IgD-negative memory B cell (primary cell): ENCODE measurements around the gene PRXL2B. TPM values are rescaled to one million over a fixed set of nuclear protein-coding genes. Genes with fewer than 3 reads are reported as not detected.

Source experiments
- H3K27ac Mint-ChIP-seq, 3 donors: one replicate each; pipeline ENCODE4 v1.8.0; 2020 to 2022; ENCODE audit warnings: mild to moderate bottlenecking in 3 of 3, mixed read lengths in 3 of 3, moderate library complexity in 1 of 3
- H3K27me3 Mint-ChIP-seq: one replicate; pipeline ENCODE4 v1.8.0; 2021; ENCODE audit warnings: mixed read lengths
- H3K36me3 Mint-ChIP-seq: one replicate; pipeline ENCODE4 v1.8.0; 2020; ENCODE audit warnings: mild to moderate bottlenecking, mixed read lengths
- H3K4me1 Mint-ChIP-seq, 3 donors: one replicate each; pipeline ENCODE4 v1.8.0; 2020 to 2022; ENCODE audit warnings: mixed read lengths in 3 of 3, mild to moderate bottlenecking in 1 of 3
- H3K4me3 Mint-ChIP-seq, 4 donors: one replicate each; pipeline ENCODE4 v1.8.0; 2020 to 2022; ENCODE audit warnings: mild to moderate bottlenecking in 4 of 4, mixed read lengths in 4 of 4, moderate library complexity in 3 of 4
- H3K9me3 Mint-ChIP-seq, 3 donors: one replicate each; pipeline ENCODE4 v1.8.0; 2020 to 2021; ENCODE audit warnings: mixed read lengths in 3 of 3, mild to moderate bottlenecking in 1 of 3
- polyA plus RNA-seq: library from polyadenylated mRNA; unstranded; fragments of 300-500 nt; fragmentation: Illumina TruSeq; gene quantifications from one replicate; pipeline ENCODE4 v1.2.3, GENCODE V29; 2021

The PRXL2B gene
- polyA plus RNA-seq, 1 donor from 2014 or later, result 20.3 TPM

DNA sequence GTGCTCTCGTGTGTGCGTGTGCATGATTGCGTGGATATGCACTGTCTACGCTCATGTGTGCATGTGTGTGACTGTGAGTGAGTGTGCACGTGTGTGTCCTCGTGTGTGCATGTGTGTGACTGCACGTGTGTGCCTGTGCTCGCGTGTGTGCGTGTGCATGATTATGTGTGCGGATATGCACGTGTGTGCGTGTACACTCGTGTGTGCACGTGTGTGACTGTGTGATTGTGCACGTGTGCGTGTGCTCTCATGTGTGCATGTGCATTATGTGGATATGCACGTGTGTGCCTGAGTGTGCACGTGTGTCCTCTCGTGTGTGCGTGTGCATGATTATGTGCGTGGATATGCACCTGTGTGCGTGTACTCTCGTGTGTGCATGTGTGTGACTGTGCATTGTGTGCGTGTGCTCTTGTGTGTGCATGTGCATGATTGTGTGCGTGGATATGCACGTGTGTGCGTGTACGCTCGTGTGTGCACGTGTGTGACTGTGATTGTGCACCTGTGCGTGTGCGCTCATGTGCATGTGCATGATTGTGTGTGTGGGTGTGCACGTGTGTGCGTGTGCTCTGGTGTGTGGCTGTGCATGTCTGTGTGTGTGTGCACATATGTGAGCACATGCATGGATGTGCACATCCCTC lies 44.0 kb downstream of the PRXL2B start:
- Mint-ChIP-seq H3K27me3 (peaks cover 12% of the 10 kb centered on the region), H3K4me3 (no peak overlapping the region), H3K9me3 (peaks cover 0 to 7% (median 0%) of the 10 kb centered on the region in 3 donors), H3K27ac (no peak overlapping the region), H3K36me3 (no peaks in the 10 kb centered on the region), H3K4me1 (peaks cover 0 to 6% (median 4%) of the 10 kb centered on the region in 3 donors)

DNA sequence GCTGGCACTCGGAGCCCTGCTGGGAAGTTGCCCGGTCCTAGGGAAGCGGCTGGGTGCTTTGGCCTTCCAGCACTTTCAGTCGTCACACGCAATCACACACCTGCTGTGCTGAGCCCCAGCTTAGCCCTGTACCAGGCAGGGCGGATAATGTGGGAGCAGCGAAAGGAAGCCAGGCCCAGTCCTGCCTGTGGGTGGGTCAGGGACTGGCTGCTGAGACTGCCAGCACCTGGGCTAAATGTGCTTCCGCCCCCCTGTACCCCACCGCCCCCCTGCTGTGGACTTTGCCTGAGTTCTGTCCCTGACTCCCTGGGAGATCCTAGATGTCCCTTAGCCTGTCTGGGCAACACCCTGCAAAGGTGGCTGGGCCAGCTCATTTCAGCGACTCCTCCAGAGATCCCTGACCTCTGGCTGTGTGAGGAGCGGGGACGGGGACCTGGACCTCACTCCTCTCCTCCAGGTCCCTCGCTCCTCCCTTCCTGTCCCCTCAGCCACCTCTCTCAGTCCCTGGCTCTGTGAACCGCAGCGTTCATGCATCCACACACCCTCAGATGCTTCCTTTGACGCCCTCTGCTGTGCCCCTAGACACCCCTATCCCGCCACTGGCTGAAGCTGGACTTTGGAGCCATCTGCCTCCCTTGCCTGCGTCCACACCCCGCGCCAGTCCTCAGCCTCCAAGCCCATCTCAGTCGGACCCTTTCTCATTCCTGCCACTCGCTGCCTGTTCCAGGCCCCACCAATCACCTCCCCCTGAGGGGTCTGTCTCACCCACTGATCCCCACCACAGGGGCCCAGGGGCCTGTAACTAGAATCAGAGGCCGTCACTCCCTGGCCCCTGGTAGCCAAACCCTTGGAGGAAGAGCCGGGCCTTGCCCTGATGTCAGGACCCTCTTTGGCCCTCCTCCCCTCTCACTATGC lies 44.8 kb downstream of the PRXL2B start:
- no peaks in the 10 kb centered on the region for H3K36me3 Mint-ChIP-seq
- H3K4me3 Mint-ChIP-seq, result no peak overlapping the region
- H3K4me1 Mint-ChIP-seq, result peaks cover 0 to 6% (median 4%) of the 10 kb centered on the region in 3 donors
- peaks cover 5% of the 10 kb centered on the region for H3K27me3 Mint-ChIP-seq
- H3K9me3 Mint-ChIP-seq, result peaks cover 0 to 7% (median 0%) of the 10 kb centered on the region in 3 donors
- peak overlapping the region in 1 of 3 donors; percentile 59 for H3K27ac Mint-ChIP-seq

DNA sequence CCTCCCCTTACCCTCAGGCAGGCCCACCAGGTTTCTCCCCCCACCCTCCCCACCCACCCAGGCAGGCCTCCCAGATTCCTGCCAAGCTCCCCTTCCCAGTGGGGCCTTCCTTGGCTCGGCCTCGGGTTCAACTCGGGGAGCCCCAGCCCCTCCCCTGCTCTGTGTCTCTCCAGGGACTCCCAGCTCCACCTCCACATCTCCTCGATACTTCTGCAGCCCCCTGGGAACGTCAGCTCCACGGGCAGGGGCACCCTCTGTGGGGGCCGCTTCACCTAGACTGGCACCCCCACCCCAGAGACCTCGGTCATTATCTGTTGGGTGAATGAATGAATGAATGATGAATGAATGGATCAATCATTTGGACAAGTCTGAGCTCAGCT lies 45.5 kb downstream of the PRXL2B start:
- Mint-ChIP-seq H3K27ac (peak overlapping the region in 2 of 3 donors; percentile 14 to 59), H3K36me3 (no peaks in the 10 kb centered on the region), H3K27me3 (peaks cover 2% of the 10 kb centered on the region), H3K4me3 (no peak overlapping the region), H3K4me1 (peaks cover 0 to 3% (median 0%) of the 10 kb centered on the region in 3 donors), H3K9me3 (peaks cover 0 to 7% (median 5%) of the 10 kb centered on the region in 3 donors)

DNA sequence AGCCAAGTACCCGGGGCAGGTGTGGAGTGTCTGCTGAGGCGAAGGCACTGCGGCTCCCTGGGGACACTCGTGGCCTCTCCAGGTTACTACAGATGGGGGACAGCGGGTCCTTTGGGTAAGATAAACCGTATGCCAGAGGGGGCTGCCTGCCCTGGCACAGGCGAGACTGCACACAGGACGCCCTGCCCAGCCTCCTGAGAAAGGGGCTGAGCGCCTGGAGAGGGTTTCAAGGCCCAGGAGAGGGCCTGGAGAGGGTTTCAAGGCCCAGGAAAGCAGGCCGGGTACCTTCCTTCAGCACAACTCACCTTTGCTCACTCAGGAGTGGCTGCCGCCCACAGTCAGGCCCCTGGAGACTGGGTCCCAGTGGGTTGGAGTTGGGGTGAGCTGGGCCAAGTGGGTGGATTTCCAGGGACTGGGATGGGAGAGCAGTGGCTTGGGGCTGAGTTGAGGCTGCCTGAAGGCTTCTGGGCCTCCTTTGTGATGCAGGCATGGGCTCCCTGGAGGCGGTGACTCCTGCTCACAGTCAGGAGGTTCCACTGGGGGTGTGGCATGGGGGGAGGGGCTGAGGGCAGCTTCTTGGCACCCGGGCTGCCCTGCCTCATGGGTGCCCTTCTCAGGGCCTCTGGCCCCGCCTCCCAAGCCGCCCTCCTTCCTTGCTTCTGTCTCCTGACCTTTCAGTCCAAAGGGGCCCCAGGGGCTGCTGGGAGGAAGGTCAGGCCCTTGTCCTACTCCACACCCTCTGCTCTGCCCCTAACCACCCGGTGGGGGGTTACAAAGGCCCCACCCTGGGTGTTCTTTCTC lies 46.2 kb downstream of the PRXL2B start, which contains the start of gene MMEL1:
Gene MMEL1 (minus strand): TSS at position 456 of the 801 bp plus-strand sequence. CDS start 3,532 bp downstream, outside the sequence.
- H3K4me1 Mint-ChIP-seq, result peaks cover 0 to 3% (median 0%) of the 10 kb centered on the region in 3 donors

DNA sequence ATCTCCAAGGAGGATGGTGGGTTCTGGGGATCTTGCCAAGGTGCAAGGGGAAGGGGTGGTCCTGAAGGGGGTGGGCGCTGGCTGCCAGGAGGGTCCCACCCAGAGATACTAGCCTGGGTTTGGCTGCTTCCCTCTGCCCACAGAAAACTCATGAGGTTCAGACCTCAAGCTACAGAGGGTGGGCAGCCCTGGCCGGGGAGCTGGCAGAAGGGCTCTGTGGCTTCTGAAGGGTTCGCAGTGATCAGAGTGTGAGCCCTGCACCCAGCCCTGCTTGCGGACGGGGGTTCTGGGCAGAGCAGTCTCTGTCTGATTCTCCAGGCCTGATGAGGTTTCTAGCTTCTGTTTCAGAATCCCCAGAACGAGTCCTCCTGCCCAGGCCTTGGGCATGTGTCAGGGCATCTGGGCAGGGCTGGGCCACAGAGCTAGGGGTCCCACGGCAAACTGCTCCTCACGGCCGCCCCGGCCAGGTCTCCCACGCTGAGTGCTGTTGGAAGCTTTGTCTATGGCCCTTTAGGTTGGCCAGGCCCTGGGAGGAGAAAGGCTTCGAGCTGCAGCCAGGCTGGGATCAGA lies 46.9 kb downstream of the PRXL2B start:
- no peak overlapping the region for H3K4me3 Mint-ChIP-seq
- H3K36me3 Mint-ChIP-seq, result no peaks in the 10 kb centered on the region
- peaks cover 0 to 3% (median 0%) of the 10 kb centered on the region in 3 donors for H3K4me1 Mint-ChIP-seq
- H3K27ac Mint-ChIP-seq, result no peak overlapping the region
- peaks cover 0 to 7% (median 7%) of the 10 kb centered on the region in 3 donors for H3K9me3 Mint-ChIP-seq
- H3K27me3 Mint-ChIP-seq, result peaks cover 2% of the 10 kb centered on the region

More for the DNA sequence above, 46.2 kb downstream of the PRXL2B start, which contains the start of gene MMEL1:
- Mint-ChIP-seq H3K27me3 (peaks cover 2% of the 10 kb centered on the region), H3K27ac (peak within 1 kb of the TSS in 2 of 3 donors; percentile 14 to 59), H3K4me3 (no peak within 1 kb of the TSS), H3K36me3 (no peaks in the 10 kb centered on the region), H3K9me3 (peaks cover 0 to 7% (median 7%) of the 10 kb centered on the region in 3 donors)

DNA sequence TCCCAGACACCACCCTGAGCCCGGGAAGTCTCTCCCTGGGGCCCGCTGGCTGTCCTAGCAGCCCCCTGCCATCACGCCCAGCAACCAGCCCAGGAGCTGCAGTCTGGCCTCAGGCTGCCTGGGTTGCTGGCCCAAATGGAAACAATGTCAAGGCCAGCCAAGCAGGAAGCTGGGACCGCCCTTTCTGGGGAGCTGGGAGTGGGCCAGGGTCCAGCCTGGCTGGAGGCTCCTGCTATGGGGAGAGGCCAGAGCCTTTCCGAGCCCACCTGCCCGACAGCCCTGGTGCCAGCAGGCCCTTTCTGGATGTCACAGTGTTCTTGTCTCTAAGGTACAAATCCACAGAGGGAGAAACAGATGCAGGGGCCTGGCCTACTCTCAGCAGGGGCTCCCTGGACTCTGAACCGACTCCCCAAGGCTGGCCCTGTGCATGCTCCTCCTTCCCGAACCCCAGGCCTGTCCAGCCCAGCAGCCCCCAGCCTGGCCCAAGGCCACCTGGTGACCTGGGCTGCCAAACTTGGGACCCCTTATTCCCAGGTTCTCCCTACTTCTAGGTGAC lies 47.4 kb downstream of the PRXL2B start:
- H3K36me3 Mint-ChIP-seq, result no peaks in the 10 kb centered on the region
- peaks cover 0 to 3% (median 0%) of the 10 kb centered on the region in 3 donors for H3K4me1 Mint-ChIP-seq
- H3K27ac Mint-ChIP-seq, result no peak overlapping the region
- no peak overlapping the region for H3K4me3 Mint-ChIP-seq
- peaks cover 2% of the 10 kb centered on the region for H3K27me3 Mint-ChIP-seq
- peaks cover 0 to 7% (median 7%) of the 10 kb centered on the region in 3 donors for H3K9me3 Mint-ChIP-seq

DNA sequence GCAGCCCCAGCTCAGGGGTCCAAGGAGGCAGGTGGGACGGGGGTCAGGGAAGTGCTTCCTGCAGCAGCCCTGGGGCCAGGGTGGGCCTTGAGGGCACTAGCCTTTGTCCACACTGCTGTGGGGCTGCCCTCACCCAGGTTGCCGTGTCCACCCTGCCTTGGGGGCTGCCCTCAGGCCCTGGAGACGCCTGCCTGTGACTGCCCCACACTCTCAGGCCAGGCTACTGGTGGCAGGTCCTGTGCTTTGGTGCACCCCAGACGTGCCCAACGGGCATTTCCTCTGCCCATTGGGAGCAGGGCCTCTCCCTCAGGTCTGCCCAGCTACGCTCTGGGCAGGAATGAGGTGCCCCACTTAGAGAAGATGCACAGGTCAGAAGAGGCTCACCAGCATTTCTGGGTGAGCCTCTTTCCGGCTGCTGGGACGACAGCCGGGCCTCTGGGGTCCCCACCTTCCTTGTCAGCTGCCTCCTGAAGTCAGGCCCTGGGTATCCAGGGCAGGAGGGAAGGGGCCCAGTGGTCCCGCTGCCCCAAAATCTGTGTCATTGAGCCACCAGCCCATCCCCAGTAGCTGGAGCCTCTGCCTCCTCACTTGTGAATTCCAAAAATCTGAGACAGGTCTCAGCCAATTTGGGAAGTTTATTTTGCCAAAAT lies 48.9 kb downstream of the PRXL2B start:
- H3K4me3 Mint-ChIP-seq, result peak overlapping the region in 1 of 4 donors; percentile 65
- peaks cover 0 to 1% (median 0%) of the 10 kb centered on the region in 3 donors for H3K4me1 Mint-ChIP-seq
- no peaks in the 10 kb centered on the region for H3K36me3 Mint-ChIP-seq
- H3K27me3 Mint-ChIP-seq, result peaks cover 2% of the 10 kb centered on the region
- peaks cover 0 to 7% (median 3%) of the 10 kb centered on the region in 3 donors for H3K9me3 Mint-ChIP-seq
- no peak overlapping the region for H3K27ac Mint-ChIP-seq

DNA sequence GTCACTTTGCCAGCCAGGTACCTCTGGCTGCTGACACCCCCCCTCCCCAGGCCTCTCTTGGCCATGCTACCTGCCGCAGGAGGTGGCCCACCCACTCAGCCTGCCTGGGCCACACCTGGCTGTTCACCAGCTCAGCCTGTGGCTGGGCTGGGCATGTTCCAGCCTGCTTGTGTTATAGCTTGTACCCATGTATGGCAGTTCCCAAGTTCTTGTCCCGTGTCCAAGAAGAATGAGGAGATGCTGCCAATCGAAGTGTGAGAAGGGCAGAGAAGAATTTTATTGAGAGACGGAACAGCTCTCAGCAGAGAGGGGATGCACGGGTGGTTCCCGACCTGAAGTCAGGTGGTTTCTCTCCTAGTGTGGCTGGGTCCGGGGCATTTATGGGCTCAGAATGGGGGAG lies 50.2 kb downstream of the PRXL2B start:
- H3K4me3 Mint-ChIP-seq, result peak overlapping the region in 1 of 4 donors; percentile 72
- no peaks in the 10 kb centered on the region for H3K36me3 Mint-ChIP-seq
- H3K4me1 Mint-ChIP-seq, result peaks cover 0 to 1% (median 0%) of the 10 kb centered on the region in 3 donors
- peak overlapping the region in 2 of 3 donors; percentile 84 to 86 for H3K27ac Mint-ChIP-seq
- peaks cover 2% of the 10 kb centered on the region for H3K27me3 Mint-ChIP-seq
- H3K9me3 Mint-ChIP-seq, result peaks cover 0 to 7% (median 0%) of the 10 kb centered on the region in 3 donors

DNA sequence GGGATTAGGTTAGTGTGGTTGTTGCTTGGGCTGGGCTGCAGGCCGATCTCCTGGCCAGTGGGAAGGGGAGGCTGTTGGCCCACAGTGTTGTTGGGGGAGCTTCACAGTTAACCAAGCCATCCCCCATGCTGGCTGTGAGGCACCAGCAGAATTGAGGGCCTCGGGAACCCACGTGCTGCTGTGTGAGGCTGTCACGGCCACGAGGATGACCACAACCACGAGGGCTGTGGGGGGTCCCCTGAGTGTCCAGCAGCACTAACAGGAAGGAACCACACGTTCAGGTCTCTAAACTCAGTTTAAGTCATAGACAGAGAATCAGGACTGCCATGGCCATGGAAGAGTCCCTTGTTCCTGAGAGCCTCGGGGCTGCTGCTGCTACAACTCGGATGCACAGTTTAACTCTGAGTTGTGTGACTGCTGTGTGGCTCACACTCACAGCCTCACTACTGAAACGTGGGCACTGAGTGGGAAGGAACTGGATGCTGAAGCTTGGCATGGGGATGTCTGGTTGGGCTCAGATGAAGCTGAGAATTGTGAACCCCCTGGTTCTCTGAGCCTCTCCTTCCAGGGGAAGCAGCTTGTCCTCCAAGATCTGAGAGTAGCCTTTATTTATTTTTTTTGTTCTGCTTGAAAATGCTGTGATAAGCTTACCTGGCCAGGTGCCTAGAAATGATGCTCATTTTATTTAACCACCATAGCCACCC lies 51.0 kb downstream of the PRXL2B start:
- Mint-ChIP-seq H3K36me3 (no peaks in the 10 kb centered on the region), H3K9me3 (peaks cover 0 to 7% (median 0%) of the 10 kb centered on the region in 3 donors), H3K27ac (peak overlapping the region in 2 of 3 donors; percentile 84 to 86), H3K4me3 (peak overlapping the region in 1 of 4 donors; percentile 35), H3K4me1 (peaks cover 2 to 4% (median 4%) of the 10 kb centered on the region in 3 donors), H3K27me3 (peaks cover 2% of the 10 kb centered on the region)

DNA sequence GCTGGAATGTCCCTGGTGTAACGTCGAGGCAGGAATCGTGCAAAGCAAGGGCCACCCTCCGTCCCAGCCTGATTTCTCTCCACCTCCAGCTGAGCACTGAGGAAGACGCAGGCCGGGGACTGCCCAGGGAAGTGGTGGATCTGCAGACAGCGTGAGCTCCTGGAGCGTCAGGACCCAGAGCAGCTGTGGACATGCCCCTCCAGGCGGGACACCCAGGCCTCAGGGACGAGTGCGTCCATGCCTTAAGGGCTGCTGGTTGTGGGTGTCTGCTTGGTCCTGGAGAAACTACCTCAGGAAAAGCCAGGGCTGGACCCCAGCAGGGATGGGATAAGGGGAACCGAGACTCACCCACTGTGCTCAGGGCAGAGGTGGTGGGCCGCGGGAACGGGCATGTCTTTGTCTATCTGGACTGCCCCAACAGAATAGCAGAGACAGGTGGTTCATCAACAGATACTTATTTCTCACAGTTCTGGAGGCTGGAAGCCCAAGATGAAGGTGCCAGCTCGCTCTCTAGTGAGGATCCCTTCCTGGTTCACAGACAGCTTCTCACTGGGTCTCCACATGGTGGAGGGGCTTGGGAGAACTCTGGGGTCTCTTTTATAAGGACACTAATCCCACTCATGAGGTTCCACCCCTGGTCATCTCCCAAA lies 52.0 kb downstream of the PRXL2B start:
- Mint-ChIP-seq H3K9me3 (peaks cover 0 to 7% (median 0%) of the 10 kb centered on the region in 3 donors), H3K4me1 (peaks cover 3 to 4% (median 4%) of the 10 kb centered on the region in 3 donors), H3K27me3 (no peaks in the 10 kb centered on the region), H3K36me3 (no peaks in the 10 kb centered on the region), H3K4me3 (peak overlapping the region; percentile 12 to 56 (median 16)), H3K27ac (peak overlapping the region in 1 of 3 donors; percentile 82)

DNA sequence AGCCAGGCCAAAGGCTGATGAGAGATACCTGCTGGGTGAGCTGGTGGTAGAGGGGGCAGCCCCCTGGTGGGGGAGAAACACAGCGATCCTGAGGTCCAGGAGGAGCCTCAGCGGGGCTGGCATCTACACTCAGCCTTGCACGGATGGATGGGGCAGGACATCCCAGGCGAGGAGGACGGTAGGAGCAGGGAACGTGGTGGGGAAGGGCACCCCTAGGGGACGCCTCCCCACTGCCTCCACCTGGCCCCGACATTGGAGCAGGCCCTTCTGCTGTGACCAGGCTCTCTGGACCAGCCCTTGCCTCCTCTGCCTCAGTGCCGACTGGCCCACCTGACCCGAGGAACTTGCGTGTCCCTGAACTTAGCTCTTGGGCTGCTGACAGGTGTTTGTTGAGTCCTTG lies 52.6 kb downstream of the PRXL2B start:
- peaks cover 0 to 7% (median 0%) of the 10 kb centered on the region in 3 donors for H3K9me3 Mint-ChIP-seq
- no peaks in the 10 kb centered on the region for H3K27me3 Mint-ChIP-seq
- peaks cover 3 to 4% (median 4%) of the 10 kb centered on the region in 3 donors for H3K4me1 Mint-ChIP-seq
- H3K36me3 Mint-ChIP-seq, result no peaks in the 10 kb centered on the region
- peak overlapping the region in 2 of 4 donors; percentile 16 to 23 for H3K4me3 Mint-ChIP-seq
- peak overlapping the region in 1 of 3 donors; percentile 82 for H3K27ac Mint-ChIP-seq
